Ramos (cell line): ENCODE measurements around the gene GARIN5A.

Source experiments
- in situ Hi-C: fragments of 300-500 bp; cut with MboI; formaldehyde crosslinking; loops from one replicate; pipeline ENCODE4 v1.14.3; 2022; ENCODE audit warnings: low sequenced_read_pairs; ENCODE audit not compliant: unreplicated experiment

GARIN5A gene

GRCh38 chr19:50476224-50476906 is at the start of gene GARIN5A, which contains the start of gene EMC10:
GARIN5A (minus strand) TSS chr19:50476848; CDS start chr19:50476388, 460 bp downstream.
EMC10 (plus strand) TSS chr19:50476507; CDS start chr19:50476545, 38 bp downstream.
- in situ Hi-C loops: no loop called here

GRCh38 chr19:50522881-50523280 is 46.2 kb upstream of the GARIN5A start:
- in situ Hi-C loops: no loop called here

GRCh38 chr19:50520822-50521465 is 44.3 kb upstream of the GARIN5A start:
- in situ Hi-C loops: no loop called here

- in situ Hi-C loops: no loop called here
Observed at GRCh38 chr19:50519006-50519575, 42.4 kb upstream of the GARIN5A start.

- in situ Hi-C loops: no loop called here
Observed at GRCh38 chr19:50518091-50519005, 41.7 kb upstream of the GARIN5A start.

GRCh38 chr19:50517704-50518075 is 41.0 kb upstream of the GARIN5A start:
- in situ Hi-C loops: no loop called here

- in situ Hi-C loops: no loop called here
Observed at GRCh38 chr19:50516964-50517703, 40.5 kb upstream of the GARIN5A start.

- in situ Hi-C loops: no loop called here
Observed at GRCh38 chr19:50516456-50516855, 39.8 kb upstream of the GARIN5A start.

GRCh38 chr19:50515168-50515561 is 38.5 kb upstream of the GARIN5A start:
- in situ Hi-C loops: no loop called here

GRCh38 chr19:50514346-50515167 is 37.9 kb upstream of the GARIN5A start:
- in situ Hi-C loops: no loop called here

GRCh38 chr19:50513746-50514345 is 37.2 kb upstream of the GARIN5A start, which contains the start of gene ASPDH:
ASPDH (minus strand) TSS chr19:50513913; CDS start chr19:50513823, 90 bp downstream.
- in situ Hi-C loops: no loop called here

GRCh38 chr19:50512999-50513745 is 36.5 kb upstream of the GARIN5A start:
- in situ Hi-C loops: no loop called here

- in situ Hi-C loops: no loop called here
Observed at GRCh38 chr19:50512112-50512998, 35.7 kb upstream of the GARIN5A start.

- in situ Hi-C loops: no loop called here
Observed at GRCh38 chr19:50511069-50511822, 34.6 kb upstream of the GARIN5A start, which contains the start of gene JOSD2. JOSD2 (minus strand) TSS chr19:50511191; CDS start chr19:50510431, 760 bp downstream.

- in situ Hi-C loops: no loop called here
Observed at GRCh38 chr19:50510700-50511068, 34.0 kb upstream of the GARIN5A start.

- in situ Hi-C loops: no loop called here
Observed at GRCh38 chr19:50510121-50510670, 33.5 kb upstream of the GARIN5A start.
